ENCODE data around the gene AUP1. TPM values are rescaled to one million over a fixed set of nuclear protein-coding genes. Genes with fewer than 3 reads are reported as not detected.

AUP1 gene
- total RNA-seq, 4 donors from 2014 or later: 111 to 207 (median 135) TPM

- Histone ChIP-seq H3K9me3 (no peaks in the 10 kb centered on the region), H3K36me3 (peaks cover 0 to 15% (median 0%) of the 10 kb centered on the region in 3 donors), H3K27ac (no peak overlapping the region), H3K4me1 (peaks cover 0 to 17% (median 3%) of the 10 kb centered on the region in 4 donors), H3K27me3 (no peaks in the 10 kb centered on the region), H3K4me3 (no peak overlapping the region)
- TF ChIP-seq CTCF (IDR thresholded peaks at IDR 0.05) (no peak), EP300 (IDR thresholded peaks at IDR 0.05) (no peak), POLR2A (IDR thresholded peaks at IDR 0.05) (no peak)
- no peak for DNase-seq (ENCODE audit: low spot score in 2 of 2)
- WGBS, 2 donors: 63 to 65% methylated on average over 7 of the region's 7 CpGs
Measured at GRCh38 chr2:74558284-74559230, 29.1 kb upstream of the AUP1 start.

- no peak for DNase-seq (ENCODE audit: low spot score in 2 of 2)
- H3K36me3 ChIP-seq: peaks cover 0 to 15% (median 0%) of the 10 kb centered on the region in 3 donors
- WGBS, 2 donors: 92 to 94% methylated on average over 6 of the region's 6 CpGs
- no peak overlapping the region for H3K4me3 ChIP-seq
- no peak overlapping the region for H3K27ac ChIP-seq
- H3K4me1 ChIP-seq: peaks cover 0 to 34% (median 10%) of the 10 kb centered on the region in 4 donors
- no peaks in the 10 kb centered on the region for H3K27me3 ChIP-seq
- H3K9me3 ChIP-seq: no peaks in the 10 kb centered on the region
- TF ChIP-seq POLR2A (IDR thresholded peaks at IDR 0.05) (no peak), CTCF (IDR thresholded peaks at IDR 0.05) (no peak), EP300 (IDR thresholded peaks at IDR 0.05) (no peak)
Measured at GRCh38 chr2:74556831-74557370, 27.4 kb upstream of the AUP1 start.

GRCh38 chr2:74556159-74556558 is 26.7 kb upstream of the AUP1 start:
- Histone ChIP-seq H3K4me1 (peaks cover 0 to 35% (median 10%) of the 10 kb centered on the region in 4 donors), H3K4me3 (peak overlapping the region in 1 of 4 donors; percentile 95), H3K36me3 (peaks cover 0 to 15% (median 0%) of the 10 kb centered on the region in 3 donors), H3K9me3 (no peaks in the 10 kb centered on the region), H3K27ac (peak overlapping the region in 2 of 4 donors; percentile 97 to 98), H3K27me3 (no peaks in the 10 kb centered on the region)
- no peak for DNase-seq (ENCODE audit: low spot score in 2 of 2)
- 75 to 79% methylated on average over 14 of the region's 14 CpGs for WGBS, 2 donors
- TF ChIP-seq CTCF (IDR thresholded peaks at IDR 0.05) (no peak), POLR2A (IDR thresholded peaks at IDR 0.05) (no peak), EP300 (IDR thresholded peaks at IDR 0.05) (no peak)

- no peak for DNase-seq (ENCODE audit: low spot score in 2 of 2)
- H3K36me3 ChIP-seq: peaks cover 0 to 15% (median 0%) of the 10 kb centered on the region in 3 donors
- H3K9me3 ChIP-seq: no peaks in the 10 kb centered on the region
- 68 to 70% methylated on average over 14 to 17 of the region's 17 CpGs for WGBS, 2 donors
- peak overlapping the region; percentile 89 to 98 (median 96) for H3K27ac ChIP-seq
- peaks cover 0 to 39% (median 10%) of the 10 kb centered on the region in 4 donors for H3K4me1 ChIP-seq
- TF ChIP-seq CTCF (IDR thresholded peaks at IDR 0.05) (no peak), POLR2A (IDR thresholded peaks at IDR 0.05) (no peak)
- H3K27me3 ChIP-seq: no peaks in the 10 kb centered on the region
- H3K4me3 ChIP-seq: peak overlapping the region; percentile 72 to 95 (median 79)
Measured at GRCh38 chr2:74555610-74556103, 26.2 kb upstream of the AUP1 start.
